GM21390 (cell line): ENCODE results near the gene MBP.

Experiments used
- ATAC-seq: cut with Tn5 transposase; IDR thresholded peaks from one replicate; pipeline ENCODE4 v1.9.1; 2021; ENCODE audit not compliant: unreplicated experiment

The MBP gene

GRCh38 chr18:77132369-77133050, at the start of gene MBP:
MBP (minus strand) TSS chr18:77132783; CDS start chr18:77105261, 27,522 bp downstream.
- peak; percentile 58 for ATAC-seq

DNA sequence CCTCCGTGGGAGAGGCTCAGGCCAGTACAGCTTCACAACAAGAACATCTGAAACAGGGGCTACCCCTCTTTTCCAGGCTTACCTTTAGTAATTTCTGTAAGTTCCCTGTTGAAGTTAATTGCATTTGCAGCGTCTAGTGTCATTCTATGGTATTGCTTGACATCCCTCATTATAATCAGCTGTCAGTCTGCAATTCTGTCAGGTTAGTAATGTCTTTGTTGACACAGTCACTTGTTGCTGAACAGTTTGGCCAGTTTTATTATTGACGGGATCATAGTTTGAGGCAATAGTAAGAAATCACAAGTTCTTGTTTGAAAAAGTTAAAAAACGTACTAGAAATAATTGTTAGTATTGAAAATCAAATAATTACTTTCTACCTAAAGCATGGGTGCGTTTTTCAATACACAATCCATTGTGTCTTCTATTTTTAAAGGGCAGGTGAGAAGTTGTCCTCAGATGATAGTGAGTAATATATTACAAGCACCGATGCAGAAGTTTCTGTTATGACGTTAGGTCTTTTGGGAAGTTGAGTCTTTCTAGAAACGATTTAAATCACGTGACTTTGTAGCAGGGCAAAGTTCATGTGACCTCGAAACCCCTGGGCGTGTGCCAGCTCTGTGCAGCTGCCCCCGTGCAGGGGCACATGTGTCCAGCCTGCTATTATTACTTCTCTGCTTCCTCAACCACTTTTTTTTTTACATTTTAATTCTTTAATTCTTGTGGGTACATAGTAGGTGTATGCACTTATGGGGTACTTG, 49.5 kb upstream of the MBP start:
- no peak for ATAC-seq

GRCh38 chr18:77178559-77178958, 46.0 kb upstream of the MBP start:
- ATAC-seq: no peak

- no peak for ATAC-seq
These were observed 44.4 kb upstream of the MBP start for GRCh38 chr18:77177009-77177408.

DNA sequence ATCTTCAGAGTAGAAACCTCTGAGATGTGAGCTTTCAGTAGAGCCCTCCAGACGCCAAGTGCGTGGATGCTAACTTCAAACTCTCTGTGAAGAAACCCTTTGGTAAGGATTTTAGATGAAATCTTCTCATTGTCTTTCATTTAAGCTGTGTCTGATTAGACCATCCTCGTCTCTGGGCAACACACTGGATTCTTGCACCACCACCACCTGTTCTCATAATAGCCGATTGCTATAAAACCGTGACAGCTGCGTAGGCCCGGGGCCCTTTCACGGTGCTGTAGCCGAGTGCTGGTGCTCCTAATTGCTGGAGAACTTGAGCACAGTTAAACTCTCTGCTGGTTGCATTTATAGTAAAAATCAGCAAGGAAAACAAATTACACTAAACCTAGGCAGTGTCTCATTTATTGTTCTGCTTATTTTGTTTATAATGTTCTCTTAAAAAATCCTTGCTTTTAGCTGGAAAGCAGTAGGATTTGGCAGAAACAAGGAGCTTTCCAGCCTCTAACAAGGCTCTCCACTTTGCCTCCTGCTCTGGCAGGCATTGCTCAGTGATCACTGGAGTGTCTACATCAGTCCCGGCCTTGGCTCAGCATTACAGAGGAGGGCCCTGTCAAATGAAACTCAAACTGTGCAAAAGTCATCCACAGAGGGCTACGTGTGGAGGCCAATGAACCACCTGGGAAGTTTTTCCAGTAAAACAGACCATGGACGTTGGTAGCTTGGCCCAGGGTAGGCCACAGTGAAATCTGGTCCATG, 40.9 kb upstream of the MBP start:
- ATAC-seq: no peak

DNA sequence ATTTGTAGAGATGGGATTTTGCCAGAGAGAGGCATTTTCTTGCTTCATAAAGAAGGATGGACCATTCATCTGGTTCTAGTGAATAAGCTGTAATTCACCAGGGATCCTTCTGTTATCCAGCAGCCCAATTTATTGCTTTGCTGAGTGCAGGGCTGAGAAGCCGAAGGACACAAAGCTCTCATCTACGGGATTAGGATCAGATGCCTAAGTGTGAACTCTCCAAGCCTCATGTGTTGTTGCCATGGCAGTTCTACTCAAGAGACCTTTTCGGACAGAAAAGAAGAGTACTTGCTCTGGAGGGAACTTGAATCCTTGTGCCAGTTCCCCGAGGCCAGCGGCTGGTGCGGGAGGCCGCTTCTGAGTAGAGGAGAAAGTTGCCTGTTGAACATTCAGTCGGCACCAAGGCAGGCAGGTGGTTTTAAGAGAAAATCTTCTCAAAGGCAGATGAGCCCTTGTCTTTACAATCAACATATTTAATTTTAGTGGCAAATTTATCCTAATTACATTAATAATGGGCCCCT, 38.4 kb upstream of the MBP start:
- ATAC-seq: no peak

- ATAC-seq: no peak
These were observed 36.3 kb upstream of the MBP start for GRCh38 chr18:77168811-77169311.

GRCh38 chr18:77167251-77167650, 34.7 kb upstream of the MBP start:
- ATAC-seq: no peak

GRCh38 chr18:77166523-77166922, 33.9 kb upstream of the MBP start:
- ATAC-seq: no peak

DNA sequence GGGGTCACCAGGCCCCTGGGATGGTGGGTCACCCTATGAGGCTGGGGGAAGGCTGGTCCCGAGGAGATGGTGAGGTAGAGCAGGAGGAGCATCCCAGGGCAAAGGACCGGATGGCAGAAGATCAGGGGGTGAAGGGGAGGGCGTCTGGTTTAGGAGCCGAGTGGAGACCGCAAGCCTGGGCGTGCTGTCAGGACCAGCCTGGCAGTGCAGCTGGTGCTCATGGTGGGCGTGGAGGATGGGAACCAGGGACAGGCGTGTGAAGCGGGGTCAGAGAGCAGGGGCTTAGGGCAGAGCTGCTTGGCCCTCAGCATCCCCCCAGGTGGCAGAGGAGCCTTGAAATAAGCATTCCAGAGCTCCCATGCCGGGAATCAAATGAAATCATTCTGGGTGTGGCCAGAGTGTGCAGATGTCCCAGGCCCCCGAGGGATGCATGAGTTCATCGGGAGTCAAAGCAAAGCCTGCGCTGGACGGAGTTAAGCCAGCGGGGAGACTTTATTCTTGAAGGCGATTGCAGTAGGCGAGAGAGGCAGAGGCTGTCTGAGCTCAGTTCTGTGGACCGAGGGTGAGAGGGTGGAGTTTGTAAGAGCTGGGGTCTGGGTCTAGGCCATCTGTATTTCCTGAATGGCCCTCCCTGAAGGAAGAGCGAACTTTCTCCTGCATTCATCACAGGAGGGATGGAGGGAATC, 33.1 kb upstream of the MBP start:
- no peak for ATAC-seq

DNA sequence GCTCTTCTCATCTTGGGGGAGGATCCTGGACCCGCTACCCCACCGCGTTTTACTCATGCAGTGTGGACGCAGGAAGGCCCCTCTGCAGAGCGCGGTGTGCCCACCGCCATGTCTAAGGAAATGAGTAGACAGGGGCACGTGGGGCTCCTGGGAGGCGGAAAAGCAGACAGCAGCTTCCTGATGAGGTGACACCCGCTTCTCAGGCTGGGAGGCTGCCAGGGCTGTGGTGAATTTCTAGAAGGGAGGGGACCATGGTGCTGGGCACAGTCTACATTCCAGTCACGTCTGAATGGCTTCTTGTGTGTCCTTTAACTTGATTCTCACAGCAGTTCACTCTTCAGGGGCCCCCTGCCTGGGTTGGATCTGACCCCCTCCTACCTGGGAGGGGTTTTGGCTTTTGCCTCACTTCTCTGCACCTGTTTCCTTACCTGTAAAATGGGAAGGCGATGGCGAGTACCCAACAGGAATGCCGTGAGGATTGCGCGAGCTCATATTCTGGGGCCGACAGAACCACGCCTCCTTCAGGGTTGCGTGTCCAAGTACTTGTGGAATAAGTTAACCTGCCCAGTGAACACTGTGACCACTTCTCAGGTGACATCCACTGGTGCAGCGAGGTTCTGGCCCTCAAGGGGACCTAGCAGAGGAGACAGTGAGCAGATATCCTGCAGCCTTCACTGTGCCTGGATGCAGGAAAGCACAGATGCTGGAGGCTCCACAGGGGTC, 32.3 kb upstream of the MBP start:
- ATAC-seq: no peak

DNA sequence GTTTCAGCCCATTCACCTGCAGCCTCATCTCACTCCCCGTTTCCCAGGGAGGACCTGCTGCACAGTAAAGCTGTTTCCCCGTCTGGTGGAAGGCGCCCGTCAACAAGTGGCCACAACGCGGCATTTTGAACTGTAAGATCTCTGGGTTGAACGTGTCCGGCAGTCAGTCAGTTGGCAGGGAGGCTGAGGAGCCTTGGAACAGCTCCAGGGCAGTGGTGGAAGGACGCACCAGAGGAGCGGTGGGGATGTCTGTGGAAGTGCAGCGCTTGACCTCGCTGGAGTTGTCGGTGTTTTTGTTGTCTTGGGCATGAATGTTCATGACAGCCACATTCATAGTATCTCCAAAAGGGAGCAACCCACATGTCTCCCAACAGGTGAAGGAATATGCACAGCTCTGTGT, 31.4 kb upstream of the MBP start:
- no peak for ATAC-seq

- ATAC-seq: no peak
These were observed 30.0 kb upstream of the MBP start for GRCh38 chr18:77162580-77162979.

DNA sequence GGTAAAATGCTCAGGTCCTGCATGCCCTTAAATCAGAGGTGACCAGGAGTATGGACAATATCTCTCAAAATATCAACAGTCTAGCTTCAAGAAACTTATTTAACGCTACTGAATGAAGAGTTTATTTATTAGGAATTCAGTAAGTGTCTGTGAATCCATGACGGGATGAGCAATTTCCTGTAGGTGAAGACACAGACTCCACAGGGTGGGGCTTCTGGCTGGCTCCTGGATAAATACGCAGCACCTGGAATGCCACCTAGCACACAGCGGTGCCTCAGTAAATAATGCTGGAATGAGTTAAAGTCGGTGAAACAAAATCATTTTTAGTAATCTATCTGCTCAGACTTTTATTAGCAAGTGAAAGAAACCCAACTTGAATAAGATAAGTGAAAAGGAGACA, 29.4 kb upstream of the MBP start:
- no peak for ATAC-seq

GRCh38 chr18:77161383-77161782, 28.8 kb upstream of the MBP start:
- no peak for ATAC-seq

GRCh38 chr18:77160515-77160914, 27.9 kb upstream of the MBP start:
- peak; percentile 48 for ATAC-seq

- no peak for ATAC-seq
These were observed 24.7 kb upstream of the MBP start for GRCh38 chr18:77157312-77157711.

DNA sequence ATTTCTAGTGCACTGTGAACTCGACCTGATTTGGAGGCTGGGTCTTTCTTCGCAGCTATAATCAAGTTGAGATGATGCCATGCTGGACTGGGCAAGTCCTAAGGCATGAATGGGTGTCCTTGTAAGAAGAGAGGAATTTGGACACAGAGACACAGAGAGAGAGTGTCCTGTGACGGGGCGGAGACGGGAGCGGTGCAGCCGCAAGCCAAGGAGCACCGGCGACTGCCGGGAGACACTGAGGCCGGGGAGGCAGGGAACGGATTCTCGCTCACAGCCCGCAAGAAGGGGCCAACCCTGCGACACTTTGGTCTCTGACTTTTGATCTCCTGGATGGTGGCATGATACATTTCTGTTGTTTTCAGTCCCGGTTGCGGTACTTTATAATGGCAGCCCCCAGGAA, 22.4 kb upstream of the MBP start:
- ATAC-seq: no peak

- no peak for ATAC-seq
These were observed 20.8 kb upstream of the MBP start for GRCh38 chr18:77153404-77153803.

- ATAC-seq: no peak
These were observed 19.4 kb upstream of the MBP start for GRCh38 chr18:77151772-77152520.
